Neural cell (in vitro differentiated cells): Measurements from ENCODE around the gene TCN2. TPM values are rescaled to one million over a fixed set of nuclear protein-coding genes. Genes with fewer than 3 reads are reported as not detected.

ENCODE experiments used
- H2AFZ ChIP-seq: fragments of 200-600, 300-800 bp; sonication (generic), shearing (Covaris generic); 2 replicates; pipeline ENCODE4 v1.6.0; 2014; ENCODE audit warnings: low read depth, mild to moderate bottlenecking, antibody characterized with exemption, low read length, moderate library complexity
- H3F3A ChIP-seq: fragments of 200-600 bp; shearing (Covaris generic); 2 replicates; pipeline ENCODE4 v1.6.1; 2016; ENCODE audit warnings: mild to moderate bottlenecking, moderate library complexity, mixed read lengths, antibody characterized with exemption, low read length; ENCODE audit not compliant: insufficient read depth, poor library complexity, severe bottlenecking
- H3K27ac ChIP-seq: fragments of 200-600, 300-800 bp; sonication (generic), shearing (Covaris generic); 2 replicates; pipeline ENCODE4 v1.5.1; 2014; ENCODE audit warnings: mild to moderate bottlenecking, low read length, moderate library complexity
- H3K27me3 ChIP-seq: fragments of 300-800, 200-600 bp; sonication (generic), shearing (Covaris generic); 2 replicates; pipeline ENCODE4 v1.6.0; 2014; ENCODE audit warnings: mild to moderate bottlenecking, low read depth, low read length, moderate library complexity; ENCODE audit not compliant: insufficient read depth
- H3K36me3 ChIP-seq: fragments of 300-800, 200-600 bp; sonication (generic), shearing (Covaris generic); 2 replicates; pipeline ENCODE4 v1.5.1; 2014; ENCODE audit warnings: mild to moderate bottlenecking, antibody characterized with exemption, low read length, moderate library complexity; ENCODE audit not compliant: insufficient read depth
- H3K4me2 ChIP-seq: fragments of 300-800, 200-600 bp; sonication (generic), shearing (Covaris generic); 2 replicates; pipeline ENCODE4 v1.6.0; 2014; ENCODE audit warnings: mild to moderate bottlenecking, low read length
- H3K4me3 ChIP-seq: fragments of 300-800, 200-600 bp; sonication (generic), shearing (Covaris generic); 2 replicates; pipeline ENCODE4 v1.5.1; 2014; ENCODE audit warnings: mild to moderate bottlenecking, low read length, moderate library complexity
- H3K79me2 ChIP-seq: fragments of 200-600 bp; shearing (Covaris generic); replicated peaks from 2 replicates; pipeline ENCODE4 v1.6.0; 2014; ENCODE audit warnings: mild to moderate bottlenecking, low read length, moderate library complexity; ENCODE audit not compliant: insufficient read depth
- H3K9ac ChIP-seq: fragments of 300-800, 200-600 bp; sonication (generic), shearing (Covaris generic); 2 replicates; pipeline ENCODE4 v1.6.1; 2016; ENCODE audit warnings: mild to moderate bottlenecking, low read length, mixed read lengths
- H3K9me2 ChIP-seq: fragments of 200-600 bp; shearing (Covaris generic); 2 replicates; pipeline ENCODE4 v1.6.1; 2016; ENCODE audit warnings: mild to moderate bottlenecking, low read length, mixed read lengths; ENCODE audit not compliant: insufficient read depth
- H3K9me3 ChIP-seq: fragments of 200-600, 300-800 bp; sonication (generic), shearing (Covaris generic); 2 replicates; pipeline ENCODE4 v1.6.1; 2016; ENCODE audit warnings: mild to moderate bottlenecking, mixed run types, low read length, moderate library complexity, mixed read lengths
- H4K20me1 ChIP-seq: fragments of 200-600 bp; shearing (Covaris generic); 2 replicates; pipeline ENCODE4 v1.6.1; 2016; ENCODE audit warnings: mild to moderate bottlenecking, mixed run types; ENCODE audit not compliant: insufficient read depth
- CTCF ChIP-seq: fragments of 450-650 bp; IDR thresholded peaks from 2 replicates; pipeline ENCODE4 v1.5.1; 2014; ENCODE audit warnings: antibody characterized with exemption, mild to moderate bottlenecking, moderate library complexity; ENCODE audit not compliant: poor library complexity, severe bottlenecking
- EP300 ChIP-seq: fragments of 450-650 bp; conservative IDR thresholded peaks from 2 replicates; pipeline ENCODE4 v1.6.1; 2014; ENCODE audit warnings: antibody characterized with exemption, mild to moderate bottlenecking, moderate library complexity; ENCODE audit not compliant: poor library complexity, severe bottlenecking
- EZH2 ChIP-seq: fragments of 200-600, 300-800 bp; shearing (Covaris generic), sonication (generic); IDR thresholded peaks from 2 replicates; pipeline ENCODE4 v1.6.1; 2014; ENCODE audit warnings: antibody characterized with exemption, low read length, borderline replicate concordance, mild to moderate bottlenecking; ENCODE audit not compliant: insufficient read depth, poor library complexity, severe bottlenecking
- MXI1 ChIP-seq: fragments of 450-650 bp; conservative IDR thresholded peaks from 2 replicates; pipeline ENCODE4 v1.6.1; 2014; ENCODE audit warnings: antibody characterized with exemption, mild to moderate bottlenecking; ENCODE audit not compliant: poor library complexity, severe bottlenecking
- POLR2AphosphoS5 ChIP-seq: IDR thresholded peaks from 2 replicates; pipeline ENCODE4 v1.6.1; 2012
- RAD21 ChIP-seq: fragments of 450-650 bp; conservative IDR thresholded peaks from 2 replicates; pipeline ENCODE4 v1.6.1; 2014; ENCODE audit warnings: antibody characterized with exemption, mild to moderate bottlenecking, moderate library complexity
- REST ChIP-seq: IDR thresholded peaks from 2 replicates; pipeline ENCODE4 v1.6.1; 2012; ENCODE audit warnings: borderline replicate concordance
- SMC3 ChIP-seq: fragments of 450-650 bp; conservative IDR thresholded peaks from 2 replicates; pipeline ENCODE4 v1.6.1; 2014; ENCODE audit warnings: antibody characterized with exemption, mild to moderate bottlenecking, moderate library complexity; ENCODE audit not compliant: poor library complexity
- TAF1 ChIP-seq: IDR thresholded peaks from 2 replicates; pipeline ENCODE4 v1.6.1; 2012; ENCODE audit warnings: low read depth
- polyA plus RNA-seq: library from polyadenylated mRNA; depleted of rRNA; stranded (reverse); fragments of >200 nt; gene quantifications from 2 replicates; pipeline ENCODE4 v1.2.3, GENCODE V29; 2014

Gene TCN2
- polyA plus RNA-seq, 1 donor from 2014 or later: 13.0 TPM

GRCh38 chr22:30561402-30562189 is 45.4 kb upstream of the TCN2 start:
- Histone ChIP-seq H2AFZ (no peak overlapping the region), H3K27me3 (no peaks in the 10 kb centered on the region), H3K4me2 (no peak overlapping the region), H3K4me3 (no peak overlapping the region), H3K9ac (no peak overlapping the region), H3K9me2 (no peaks in the 10 kb centered on the region), H3K9me3 (no peaks in the 10 kb centered on the region), H4K20me1 (no peaks in the 10 kb centered on the region), H3K79me2 (no peaks in the 10 kb centered on the region), H3F3A (no peaks in the 10 kb centered on the region), H3K27ac (no peak overlapping the region), H3K36me3 (no peaks in the 10 kb centered on the region)
- no peak for TF ChIP-seq SMC3

GRCh38 chr22:30562366-30562765 is 44.6 kb upstream of the TCN2 start:
- Histone ChIP-seq H3K9ac (no peak overlapping the region), H3K4me2 (no peak overlapping the region), H4K20me1 (no peaks in the 10 kb centered on the region), H3K9me3 (no peaks in the 10 kb centered on the region), H3K4me3 (no peak overlapping the region), H3K36me3 (no peaks in the 10 kb centered on the region), H3F3A (no peaks in the 10 kb centered on the region), H2AFZ (no peak overlapping the region), H3K79me2 (no peaks in the 10 kb centered on the region), H3K27me3 (no peaks in the 10 kb centered on the region), H3K9me2 (no peaks in the 10 kb centered on the region), H3K27ac (no peak overlapping the region)
- TF ChIP-seq CTCF (no peak), EP300 (no peak), SMC3 (no peak), TAF1 (no peak), EZH2 (no peak), MXI1 (no peak), RAD21 (no peak), REST (no peak), POLR2AphosphoS5 (no peak)
